Keratinocyte (primary cell): ENCODE data around the gene MPV17L2. TPM values are rescaled to one million over a fixed set of nuclear protein-coding genes. Genes with fewer than 3 reads are reported as not detected.

Source experiments
- DNase-seq: peaks from one replicate; pipeline ENCODE4 v3.0.0-alpha.2; 2011; ENCODE audit warnings: low read depth, missing footprints, low spot score
- FAIRE-seq: peaks from 2 replicates; lab custom pipeline; 2011; peaks lifted over from hg19 to GRCh38; lab: Jason Lieb, UNC
- H2AFZ ChIP-seq: 2 replicates; pipeline ENCODE4 v1.6.0; 2012; ENCODE audit warnings: low read length, control low read depth, inconsistent platforms; ENCODE audit not compliant: control insufficient read depth
- H3K27ac ChIP-seq: 2 replicates; pipeline ENCODE4 v1.5.1; 2011; ENCODE audit warnings: low read length; ENCODE audit not compliant: control insufficient read depth, insufficient read depth
- H3K27me3 ChIP-seq: 3 replicates; pipeline ENCODE4 v1.6.0; 2011; ENCODE audit warnings: low read length; ENCODE audit not compliant: control insufficient read depth, insufficient read depth; ENCODE audit errors: extremely low read depth
- H3K36me3 ChIP-seq, 2 experiments: 2 replicates in 1 of 2; 3 replicates in 1 of 2; pipeline ENCODE4 v1.5.1; 2011; ENCODE audit warnings: low read length in 2 of 2, mild to moderate bottlenecking in 1 of 2; ENCODE audit not compliant: control insufficient read depth in 2 of 2, insufficient read depth in 2 of 2; ENCODE audit errors: extremely low read depth in 1 of 2
- H3K4me1 ChIP-seq: 3 replicates; pipeline ENCODE4 v1.5.1; 2011; ENCODE audit warnings: low read length; ENCODE audit not compliant: control insufficient read depth, insufficient read depth; ENCODE audit errors: extremely low read depth
- H3K4me2 ChIP-seq: 3 replicates; pipeline ENCODE4 v1.6.0; 2011; ENCODE audit warnings: low read depth, low read length; ENCODE audit not compliant: control insufficient read depth, insufficient read depth; ENCODE audit errors: extremely low read depth
- H3K4me3 ChIP-seq, 3 experiments: fragments of 200-600 bp in 1 of 3; sonication (generic) in 1 of 3; 2 replicates in 2 of 3; 3 replicates in 1 of 3; pipeline ENCODE4 v1.5.1; 2011 to 2016; ENCODE audit warnings: low read length in 3 of 3, mild to moderate bottlenecking in 3 of 3, control low read depth in 2 of 3, inconsistent platforms in 1 of 3, low read depth in 1 of 3, mixed read lengths in 1 of 3, mixed run types in 1 of 3, moderate library complexity in 1 of 3; ENCODE audit not compliant: control insufficient read depth in 2 of 3, insufficient read depth in 2 of 3; ENCODE audit errors: extremely low read depth in 1 of 3
- H3K79me2 ChIP-seq: 2 replicates; pipeline ENCODE4 v1.6.0; 2012; ENCODE audit warnings: low read length; ENCODE audit not compliant: control insufficient read depth, insufficient read depth
- H3K9ac ChIP-seq: 3 replicates; pipeline ENCODE4 v1.6.0; 2011; ENCODE audit warnings: low read length; ENCODE audit not compliant: control insufficient read depth, insufficient read depth; ENCODE audit errors: extremely low read depth
- H3K9me1 ChIP-seq: 3 replicates; pipeline ENCODE4 v1.6.0; 2011; ENCODE audit warnings: low read length; ENCODE audit not compliant: control insufficient read depth, insufficient read depth; ENCODE audit errors: extremely low read depth
- H3K9me3 ChIP-seq: 2 replicates; pipeline ENCODE4 v1.5.1; 2012; ENCODE audit warnings: low read depth, low read length; ENCODE audit not compliant: control insufficient read depth
- H4K20me1 ChIP-seq: 3 replicates; pipeline ENCODE4 v1.6.0; 2011; ENCODE audit warnings: low read length; ENCODE audit not compliant: control insufficient read depth, insufficient read depth; ENCODE audit errors: extremely low read depth
- CTCF ChIP-seq, 3 experiments: IDR thresholded peaks in 1 of 3; conservative IDR thresholded peaks in 1 of 3; optimal IDR thresholded peaks in 1 of 3; 2 replicates in 2 of 3; 3 replicates in 1 of 3; pipeline versions ENCODE3 to v1.5.1; 2011; ENCODE audit warnings: low read length in 3 of 3, mild to moderate bottlenecking in 3 of 3, moderate library complexity in 2 of 3, control low read depth in 1 of 3, inconsistent platforms in 1 of 3; ENCODE audit not compliant: insufficient read depth in 2 of 3; ENCODE audit errors: extremely low read depth in 1 of 3
- EZH2 ChIP-seq: IDR thresholded peaks from one replicate; pipeline ENCODE4 v1.6.1; 2012; ENCODE audit warnings: inconsistent platforms, mild to moderate bottlenecking, low read length, moderate library complexity
- dilution Hi-C: fragments of 300-500 bp; cut with MboI; formaldehyde crosslinking; loops from one replicate; pipeline ENCODE4 v1.7.0; 2020; ENCODE audit warnings: low sequenced_read_pairs; ENCODE audit not compliant: extremely low pct_ligation_motif_present
- polyA plus RNA-seq, 5 experiments: library from polyadenylated mRNA; depleted of rRNA in 3 of 5; stranded (reverse) in 3 of 5; stranded (forward) in 1 of 5; unstranded in 1 of 5; fragments of >200 nt; gene quantifications; 1 replicate in 1 of 5; 2 replicates in 3 of 5; 3 replicates in 1 of 5; pipeline versions ENCODE4 v1.2.1 to v1.2.3, GENCODE V29; 2011 to 2012; ENCODE audit warnings: missing spikeins in 2 of 5, low read depth in 1 of 5, low replicate concordance in 1 of 5

The MPV17L2 gene
- polyA plus RNA-seq, 1 donor (not counting 4 experiments of a cell fraction or from before 2014, with no cell fraction given): 26.3 TPM

GRCh38 chr19:18155095-18156087, 37.6 kb upstream of the MPV17L2 start:
- TF ChIP-seq EZH2 (no peak), CTCF (optimal IDR thresholded peaks at IDR 0.05 in 1 of 3, IDR thresholded peaks at IDR 0.05 in 1 of 3, conservative IDR thresholded peaks at IDR 0.05 in 1 of 3; ENCODE audit: extremely low read depth in 1 of 3, insufficient read depth in 2 of 3, low read length in 3 of 3) (no peak)
- H2AFZ ChIP-seq: no peak overlapping the region

GRCh38 chr19:18156268-18156667, 36.8 kb upstream of the MPV17L2 start:
- Histone ChIP-seq H3K4me2 (no peak overlapping the region), H4K20me1 (no peaks in the 10 kb centered on the region), H3K9me3 (no peaks in the 10 kb centered on the region), H3K4me3 (no peak overlapping the region), H3K9me1 (no peaks in the 10 kb centered on the region), H3K36me3 (peaks cover 4% of the 10 kb centered on the region in 2 experiments), H3K9ac (no peak overlapping the region), H2AFZ (no peak overlapping the region), H3K27me3 (no peaks in the 10 kb centered on the region), H3K79me2 (peaks cover 17% of the 10 kb centered on the region), H3K4me1 (peaks cover 32% of the 10 kb centered on the region), H3K27ac (no peak overlapping the region)
- FAIRE-seq: no peak
- DNase-seq: no peak
- dilution Hi-C loops: no loop called here
- TF ChIP-seq EZH2 (no peak), CTCF (optimal IDR thresholded peaks at IDR 0.05 in 1 of 3, IDR thresholded peaks at IDR 0.05 in 1 of 3, conservative IDR thresholded peaks at IDR 0.05 in 1 of 3; ENCODE audit: extremely low read depth in 1 of 3, insufficient read depth in 2 of 3, low read length in 3 of 3) (no peak)

More at GRCh38 chr19:18155095-18156087, 37.6 kb upstream of the MPV17L2 start:
- Histone ChIP-seq H3K9ac (no peak overlapping the region), H3K27me3 (no peaks in the 10 kb centered on the region), H3K4me2 (no peak overlapping the region), H4K20me1 (no peaks in the 10 kb centered on the region), H3K79me2 (peaks cover 17% of the 10 kb centered on the region), H3K9me1 (no peaks in the 10 kb centered on the region), H3K9me3 (no peaks in the 10 kb centered on the region), H3K36me3 (peaks cover 2 to 4% of the 10 kb centered on the region in 2 experiments), H3K27ac (no peak overlapping the region), H3K4me3 (no peak overlapping the region), H3K4me1 (peaks cover 29% of the 10 kb centered on the region)
- FAIRE-seq (no peak), DNase-seq (no peak)
- dilution Hi-C loops: no loop called here
